HL-60 (cell line): Measurements from ENCODE around the gene CGGBP1.

Experiments used
- DNase-seq, 2 experiments: peaks; one replicate each; pipeline ENCODE4 v3.0.0-alpha.2; 2010 to 2020; ENCODE audit warnings: low read depth in 1 of 2, low spot score in 1 of 2
- H3K27ac ChIP-seq: fragments of 250-450 bp; sonication (Bioruptor Pico); replicated peaks from 2 replicates; pipeline ENCODE4 v1.5.1; 2020; ENCODE audit warnings: mild to moderate bottlenecking, moderate library complexity
- H3K27me3 ChIP-seq: fragments of 250-450 bp; sonication (Bioruptor Pico); 2 replicates; pipeline ENCODE4 v1.5.1; 2021; ENCODE audit warnings: mild to moderate bottlenecking, moderate library complexity; ENCODE audit not compliant: insufficient read depth, poor library complexity, severe bottlenecking
- H3K4me3 ChIP-seq: replicated peaks from 2 replicates; pipeline ENCODE4 v1.5.1; 2011; ENCODE audit warnings: mild to moderate bottlenecking, control low read depth, low read length; ENCODE audit not compliant: insufficient read depth
- GABPA ChIP-seq: IDR thresholded peaks from 2 replicates; pipeline ENCODE4 v1.6.1; 2012; ENCODE audit warnings: low read depth
- POLR2AphosphoS5 ChIP-seq: IDR thresholded peaks from 2 replicates; pipeline ENCODE4 v1.6.1; 2012; ENCODE audit warnings: low read depth
- SPI1 ChIP-seq: IDR thresholded peaks from 2 replicates; pipeline ENCODE4 v1.6.1; 2012; ENCODE audit warnings: low read depth, mild to moderate bottlenecking, borderline replicate concordance
- TF ChIP-seq, protein P1 (sequence below): IDR thresholded peaks from 2 replicates; pipeline ENCODE4 v1.6.1; 2012; ENCODE audit warnings: low read depth; ENCODE audit not compliant: insufficient replicate concordance
- TF ChIP-seq, protein P2 (sequence below): IDR thresholded peaks from one replicate; pipeline ENCODE4 v1.5.1; 2011; ENCODE audit warnings: low read length, control low read depth, inconsistent platforms; ENCODE audit not compliant: insufficient read depth

CGGBP1 gene

GRCh38 chr3:88033808-88034207, 25.0 kb downstream of the CGGBP1 start:
- H3K27ac ChIP-seq, result no peak overlapping the region
- DNase-seq, result no peak
- H3K27me3 ChIP-seq, result no peaks in the 10 kb centered on the region
- H3K4me3 ChIP-seq, result no peak overlapping the region
- no peak for TF ChIP-seq SPI1
- TF ChIP-seq POLR2AphosphoS5, result no peak
- TF ChIP-seq, protein P1, sequence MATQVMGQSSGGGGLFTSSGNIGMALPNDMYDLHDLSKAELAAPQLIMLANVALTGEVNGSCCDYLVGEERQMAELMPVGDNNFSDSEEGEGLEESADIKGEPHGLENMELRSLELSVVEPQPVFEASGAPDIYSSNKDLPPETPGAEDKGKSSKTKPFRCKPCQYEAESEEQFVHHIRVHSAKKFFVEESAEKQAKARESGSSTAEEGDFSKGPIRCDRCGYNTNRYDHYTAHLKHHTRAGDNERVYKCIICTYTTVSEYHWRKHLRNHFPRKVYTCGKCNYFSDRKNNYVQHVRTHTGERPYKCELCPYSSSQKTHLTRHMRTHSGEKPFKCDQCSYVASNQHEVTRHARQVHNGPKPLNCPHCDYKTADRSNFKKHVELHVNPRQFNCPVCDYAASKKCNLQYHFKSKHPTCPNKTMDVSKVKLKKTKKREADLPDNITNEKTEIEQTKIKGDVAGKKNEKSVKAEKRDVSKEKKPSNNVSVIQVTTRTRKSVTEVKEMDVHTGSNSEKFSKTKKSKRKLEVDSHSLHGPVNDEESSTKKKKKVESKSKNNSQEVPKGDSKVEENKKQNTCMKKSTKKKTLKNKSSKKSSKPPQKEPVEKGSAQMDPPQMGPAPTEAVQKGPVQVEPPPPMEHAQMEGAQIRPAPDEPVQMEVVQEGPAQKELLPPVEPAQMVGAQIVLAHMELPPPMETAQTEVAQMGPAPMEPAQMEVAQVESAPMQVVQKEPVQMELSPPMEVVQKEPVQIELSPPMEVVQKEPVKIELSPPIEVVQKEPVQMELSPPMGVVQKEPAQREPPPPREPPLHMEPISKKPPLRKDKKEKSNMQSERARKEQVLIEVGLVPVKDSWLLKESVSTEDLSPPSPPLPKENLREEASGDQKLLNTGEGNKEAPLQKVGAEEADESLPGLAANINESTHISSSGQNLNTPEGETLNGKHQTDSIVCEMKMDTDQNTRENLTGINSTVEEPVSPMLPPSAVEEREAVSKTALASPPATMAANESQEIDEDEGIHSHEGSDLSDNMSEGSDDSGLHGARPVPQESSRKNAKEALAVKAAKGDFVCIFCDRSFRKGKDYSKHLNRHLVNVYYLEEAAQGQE, result no peak
- TF ChIP-seq GABPA, result no peak
- TF ChIP-seq, protein P2, sequence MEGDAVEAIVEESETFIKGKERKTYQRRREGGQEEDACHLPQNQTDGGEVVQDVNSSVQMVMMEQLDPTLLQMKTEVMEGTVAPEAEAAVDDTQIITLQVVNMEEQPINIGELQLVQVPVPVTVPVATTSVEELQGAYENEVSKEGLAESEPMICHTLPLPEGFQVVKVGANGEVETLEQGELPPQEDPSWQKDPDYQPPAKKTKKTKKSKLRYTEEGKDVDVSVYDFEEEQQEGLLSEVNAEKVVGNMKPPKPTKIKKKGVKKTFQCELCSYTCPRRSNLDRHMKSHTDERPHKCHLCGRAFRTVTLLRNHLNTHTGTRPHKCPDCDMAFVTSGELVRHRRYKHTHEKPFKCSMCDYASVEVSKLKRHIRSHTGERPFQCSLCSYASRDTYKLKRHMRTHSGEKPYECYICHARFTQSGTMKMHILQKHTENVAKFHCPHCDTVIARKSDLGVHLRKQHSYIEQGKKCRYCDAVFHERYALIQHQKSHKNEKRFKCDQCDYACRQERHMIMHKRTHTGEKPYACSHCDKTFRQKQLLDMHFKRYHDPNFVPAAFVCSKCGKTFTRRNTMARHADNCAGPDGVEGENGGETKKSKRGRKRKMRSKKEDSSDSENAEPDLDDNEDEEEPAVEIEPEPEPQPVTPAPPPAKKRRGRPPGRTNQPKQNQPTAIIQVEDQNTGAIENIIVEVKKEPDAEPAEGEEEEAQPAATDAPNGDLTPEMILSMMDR, result no peak

GRCh38 chr3:88033079-88033478, 25.7 kb downstream of the CGGBP1 start:
- H3K27ac ChIP-seq, result no peak overlapping the region
- DNase-seq, result no peak
- no peaks in the 10 kb centered on the region for H3K27me3 ChIP-seq
- TF ChIP-seq POLR2AphosphoS5 (no peak), GABPA (no peak), SPI1 (no peak)
- TF ChIP-seq, protein P2, result no peak
- TF ChIP-seq, protein P1, result no peak
- no peak overlapping the region for H3K4me3 ChIP-seq

DNA sequence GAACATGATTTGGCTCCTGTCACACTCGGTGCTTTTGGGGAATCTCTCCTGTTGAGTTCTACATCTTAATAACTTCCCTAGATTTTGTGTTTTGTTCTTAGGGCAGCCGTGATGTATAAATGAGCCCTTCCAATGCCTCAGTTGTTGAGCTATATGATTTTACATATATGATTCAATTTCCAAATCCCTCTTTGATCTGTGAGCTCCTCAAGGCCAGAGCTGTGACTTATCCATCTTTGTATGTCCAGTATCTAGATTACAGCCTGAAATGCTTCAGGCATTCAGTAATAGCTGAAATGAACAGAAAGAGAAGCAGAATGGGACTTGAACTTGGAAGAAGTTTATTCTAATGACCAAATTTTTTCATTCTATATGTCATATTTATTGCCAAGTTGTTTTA, 26.6 kb downstream of the CGGBP1 start:
- TF ChIP-seq, protein P1, result no peak
- TF ChIP-seq SPI1 (no peak), POLR2AphosphoS5 (no peak)
- Histone ChIP-seq H3K4me3 (peak overlapping the region; percentile 42), H3K27ac (peak overlapping the region; percentile 54), H3K27me3 (no peaks in the 10 kb centered on the region)
- no peak for DNase-seq

DNA sequence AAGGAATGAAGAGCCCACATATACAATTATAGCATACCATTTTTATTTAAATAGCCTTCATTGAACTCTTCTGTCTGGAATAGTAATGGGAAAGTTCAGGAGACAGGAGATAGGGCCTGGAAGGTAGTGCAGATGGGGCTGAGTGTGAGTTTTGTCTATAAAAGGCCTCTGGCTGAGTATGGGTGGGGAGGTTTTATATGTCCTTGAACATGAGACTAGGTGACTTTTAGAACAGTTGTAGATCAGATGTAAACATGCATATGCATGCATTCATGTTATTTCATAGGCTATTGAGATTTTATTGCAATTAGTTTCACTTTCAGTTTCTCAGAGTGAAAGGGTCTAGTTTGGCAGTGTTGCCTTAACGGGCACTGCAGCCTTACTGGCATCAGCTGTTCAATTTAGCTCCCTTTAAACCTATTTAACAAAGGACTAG, 27.1 kb downstream of the CGGBP1 start:
- Histone ChIP-seq H3K27ac (peak overlapping the region; percentile 54), H3K27me3 (no peaks in the 10 kb centered on the region), H3K4me3 (peak overlapping the region; percentile 42)
- DNase-seq, result no peak
- no peak for TF ChIP-seq POLR2AphosphoS5
- TF ChIP-seq SPI1, result no peak
- TF ChIP-seq, protein P1, result no peak
- TF ChIP-seq GABPA, result no peak
- TF ChIP-seq, protein P2, result no peak
